ENCODE results near the gene MLH1.

GRCh38 chr3:37068031-37068430 is 74.7 kb downstream of the MLH1 start:
- TF ChIP-seq EZH2 (IDR thresholded peaks at IDR 0.05; ENCODE audit: insufficient read depth, poor library complexity, severe bottlenecking) = no peak
- TF ChIP-seq EZH2phosphoT487 (IDR thresholded peaks at IDR 0.05; ENCODE audit: insufficient read depth, low read depth) = no peak

Data from GM23248 (cell line).